B cell (primary cell): ENCODE data around the gene F2R. TPM values are rescaled to one million over a fixed set of nuclear protein-coding genes. Genes with fewer than 3 reads are reported as not detected.
"Not testable (repeated sequence)": the region's sequence is repeated elsewhere in the genome, so short reads cannot be mapped to it uniquely, and the experiment has no call there.

Experiments
- ATAC-seq: fragments of 200-7000 bp; cut with Tn5 transposase; one replicate; pipeline ENCODE4 v1.10.0; 2021; ENCODE audit warnings: low read depth, mild to moderate bottlenecking, moderate number of reproducible peaks, moderate library complexity
- CTCF ChIA-PET: fragments of 350-600 bp; sonication (Branson Sonifier 250); formaldehyde crosslinking; loops from one replicate; lab custom pipeline; 2021; ENCODE audit warnings: antibody characterized with exemption, inconsistent platforms; lab: Charles Lee
- POLR2A ChIA-PET: fragments of 350-600 bp; sonication (Branson Sonifier 250); formaldehyde crosslinking; loops from one replicate; lab custom pipeline; 2021; ENCODE audit warnings: antibody characterized with exemption; lab: Charles Lee
- DNase-seq: peaks from one replicate; pipeline ENCODE4 v3.0.0; 2013
- H2AFZ ChIP-seq: 2 replicates; pipeline ENCODE4 v1.6.1; 2012; ENCODE audit warnings: mild to moderate bottlenecking, low read depth, low read length; ENCODE audit not compliant: insufficient read depth, poor library complexity, severe bottlenecking
- H3K27ac ChIP-seq, 2 donors: 1 replicate in 1 of 2; 2 replicates in 1 of 2; pipeline ENCODE4 v1.5.1; 2012 to 2013; ENCODE audit warnings: low read length in 2 of 2, mild to moderate bottlenecking in 2 of 2, moderate library complexity in 1 of 2
- H3K27me3 ChIP-seq, 4 experiments: fragments of 200-600 bp in 1 of 4; sonication (generic) in 1 of 4; replicated peaks in 1 of 4; 1 replicate in 2 of 4; 2 replicates in 2 of 4; pipeline versions ENCODE4 v1.6.1 to v1.7.0; 2013 to 2016; ENCODE audit warnings: low read length in 3 of 4, mild to moderate bottlenecking in 2 of 4, mixed read lengths in 1 of 4, moderate library complexity in 1 of 4; ENCODE audit not compliant: insufficient read depth in 4 of 4, control insufficient read depth in 3 of 4; ENCODE audit errors: control extremely low read depth in 1 of 4
- H3K36me3 ChIP-seq, 2 experiments: replicated peaks in 1 of 2; 1 replicate in 1 of 2; 2 replicates in 1 of 2; pipeline versions ENCODE4 v1.6.1 to v1.7.1; 2013; ENCODE audit warnings: low read length in 1 of 2; ENCODE audit not compliant: insufficient read depth in 2 of 2, control insufficient read depth in 1 of 2; ENCODE audit errors: control extremely low read depth in 1 of 2, extremely low read depth in 1 of 2
- H3K4me1 ChIP-seq, 2 donors: fragments of 200-600 bp in 1 of 2; sonication (generic) in 1 of 2; 1 replicate in 1 of 2; 2 replicates in 1 of 2; pipeline versions ENCODE4 v1.5.1 to v1.6.1; 2013 to 2017; ENCODE audit warnings: low read length in 2 of 2; ENCODE audit not compliant: control insufficient read depth in 2 of 2, insufficient read depth in 2 of 2
- H3K4me2 ChIP-seq: replicated peaks from 2 replicates; pipeline ENCODE3; 2012; ENCODE audit warnings: mild to moderate bottlenecking, low read depth, low read length; ENCODE audit not compliant: poor library complexity, severe bottlenecking
- H3K4me3 ChIP-seq, 5 experiments: fragments of 200-600 bp in 1 of 5; sonication (generic) in 1 of 5; 1 replicate in 3 of 5; 2 replicates in 2 of 5; pipeline versions ENCODE4 v1.5.1 to v1.7.0; 2011 to 2016; ENCODE audit warnings: low read length in 4 of 5, mild to moderate bottlenecking in 4 of 5, low read depth in 2 of 5, control low read depth in 1 of 5, moderate library complexity in 1 of 5; ENCODE audit not compliant: insufficient read depth in 1 of 5; ENCODE audit errors: control extremely low read depth in 1 of 5, extremely low read depth in 1 of 5
- H3K79me2 ChIP-seq: fragments of 200-600 bp; sonication (generic); one replicate; pipeline ENCODE4 v1.6.0; 2016; ENCODE audit warnings: low read length; ENCODE audit not compliant: control insufficient read depth, insufficient read depth
- H3K9ac ChIP-seq: fragments of 200-600 bp; sonication (generic); 2 replicates; pipeline ENCODE4 v1.6.1; 2017; ENCODE audit warnings: mild to moderate bottlenecking, low read length, moderate library complexity
- H3K9me3 ChIP-seq, 3 donors: one replicate each; pipeline versions ENCODE4 v1.6.1 to v1.7.1; 2013; ENCODE audit warnings: low read length in 2 of 3; ENCODE audit not compliant: control insufficient read depth in 2 of 3, insufficient read depth in 1 of 3; ENCODE audit errors: control extremely low read depth in 1 of 3
- H4K20me1 ChIP-seq: 2 replicates; pipeline ENCODE4 v1.6.0; 2012; ENCODE audit warnings: mild to moderate bottlenecking, low read length; ENCODE audit not compliant: insufficient read depth, control insufficient read depth, poor library complexity, severe bottlenecking
- H3K27ac Mint-ChIP-seq: one replicate; pipeline ENCODE4 v1.8.0; 2021; ENCODE audit warnings: mixed read lengths
- H3K27me3 Mint-ChIP-seq: one replicate; pipeline ENCODE4 v1.8.0; 2021; ENCODE audit warnings: mixed read lengths
- H3K4me1 Mint-ChIP-seq: one replicate; pipeline ENCODE4 v1.8.0; 2021; ENCODE audit warnings: mixed read lengths
- H3K4me3 Mint-ChIP-seq: one replicate; pipeline ENCODE4 v1.8.0; 2021; ENCODE audit warnings: mixed read lengths
- H3K9me3 Mint-ChIP-seq: one replicate; pipeline ENCODE4 v1.8.0; 2022; ENCODE audit warnings: mixed read lengths; ENCODE audit not compliant: insufficient read depth
- EZH2 ChIP-seq: IDR thresholded peaks from 2 replicates; pipeline ENCODE4 v1.6.1; 2012; ENCODE audit warnings: borderline replicate concordance, low read depth, mild to moderate bottlenecking, moderate library complexity, low read length; ENCODE audit not compliant: insufficient read depth, poor library complexity, severe bottlenecking
- WGBS: methylation state at CpG from one replicate; pipeline ENCODE4 v1.1.5; 2013; ENCODE audit warnings: missing lambda C conversion rate; ENCODE audit not compliant: insufficient coverage; 5-methylcytosine and 5-hydroxymethylcytosine counted together
- intact Hi-C: fragments of 100-400 bp; cut with micrococcal nuclease; formaldehyde crosslinking; loops from one replicate; pipeline ENCODE4 v1.10.0; 2022
- polyA plus RNA-seq: library from polyadenylated mRNA; depleted of rRNA; stranded (reverse); fragments of >200 nt; gene quantifications from 2 replicates; pipeline ENCODE4 v1.2.3, GENCODE V29; 2012
- total RNA-seq, 2 donors: library from RNA; stranded (reverse); fragments of 120-200 nt in 1 of 2; gene quantifications; 1 replicate in 1 of 2; 2 replicates in 1 of 2; pipeline versions ENCODE4 v1.2.3 to v1.2.4, GENCODE V29; 2013 to 2022
- TF ChIP-seq, protein P1 (sequence below): fragments of 200-600 bp; IDR thresholded peaks from one replicate; pipeline ENCODE4 v1.8.0; 2022; ENCODE audit warnings: antibody characterized with exemption, mild to moderate bottlenecking

F2R gene
- total and polyA plus RNA-seq, 2 donors (not counting 1 experiment from before 2014, with no cell fraction given) = 0.25 to 1.4 TPM

DNA sequence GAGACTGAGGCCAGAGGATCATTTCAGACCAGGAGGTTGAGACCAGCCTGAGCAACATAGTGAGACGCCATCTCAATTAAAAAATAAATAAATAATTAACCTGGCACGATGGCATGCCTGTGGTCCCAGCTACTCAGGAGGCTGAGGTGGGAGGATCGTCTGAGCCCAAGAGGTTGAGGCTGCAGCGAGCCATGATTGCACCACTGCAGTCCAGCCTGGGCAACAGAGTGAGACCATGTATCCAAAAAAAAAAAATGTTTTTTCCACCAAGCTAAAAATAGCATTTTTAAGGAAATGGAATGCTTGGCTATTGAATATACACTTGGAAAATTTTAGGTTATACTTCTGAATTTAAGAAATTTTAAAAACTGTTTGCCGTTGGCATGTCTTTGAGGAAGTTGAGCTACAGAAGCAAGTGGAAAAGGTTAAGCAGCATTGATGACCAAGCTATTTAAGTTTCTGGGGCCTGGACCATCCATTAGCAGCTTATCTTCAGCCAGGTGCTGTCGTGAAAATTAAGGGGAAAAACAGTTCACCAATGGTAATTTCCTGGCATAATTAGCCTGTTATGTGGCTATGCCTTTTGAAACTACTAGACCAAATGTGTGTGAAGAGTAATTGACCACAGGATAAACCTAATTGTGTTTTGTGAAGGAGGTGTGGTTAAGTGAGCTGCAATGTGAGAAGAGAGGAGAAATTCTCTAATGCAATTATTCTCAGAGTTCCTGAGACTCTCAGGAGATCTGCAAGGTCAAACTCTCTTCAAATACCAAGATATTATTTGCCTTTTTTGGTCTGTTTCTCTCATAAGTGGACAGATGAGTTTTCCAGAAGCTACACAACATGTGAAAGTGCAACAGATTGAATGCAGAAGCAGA, 21.0 kb downstream of the F2R start:
- peaks cover 19% of the 10 kb centered on the region for H3K4me1 Mint-ChIP-seq
- no peaks in the 10 kb centered on the region for H3K9me3 Mint-ChIP-seq
- intact Hi-C loops = no loop called here
- H3K4me2 ChIP-seq = no peak overlapping the region
- H3K9ac ChIP-seq = no peak overlapping the region
- no peaks in the 10 kb centered on the region for H4K20me1 ChIP-seq
- DNase-seq = no peak
- H3K27ac Mint-ChIP-seq = no peak overlapping the region
- H3K27me3 Mint-ChIP-seq = peaks cover 15% of the 10 kb centered on the region
- no peak overlapping the region for H2AFZ ChIP-seq
- no peak overlapping the region for H3K4me3 Mint-ChIP-seq
- H3K9me3 ChIP-seq = no peaks in the 10 kb centered on the region
- CTCF ChIA-PET = interaction anchor here (1.5 kb wide), 1 partner anchor 37 kb away, joined by 4 read pairs; no protein-coding TSS in a partner anchor
- H3K27ac ChIP-seq = no peak overlapping the region
- 76% methylated on average over 5 of the region's 6 CpGs for WGBS
- ATAC-seq = no peak
- H3K4me3 ChIP-seq = no peak overlapping the region
- peaks cover 0 to 2% (median 1%) of the 10 kb centered on the region in 4 experiments for H3K27me3 ChIP-seq
- H3K36me3 ChIP-seq = no peaks in the 10 kb centered on the region
- TF ChIP-seq EZH2 = no peak
- TF ChIP-seq, protein P1, sequence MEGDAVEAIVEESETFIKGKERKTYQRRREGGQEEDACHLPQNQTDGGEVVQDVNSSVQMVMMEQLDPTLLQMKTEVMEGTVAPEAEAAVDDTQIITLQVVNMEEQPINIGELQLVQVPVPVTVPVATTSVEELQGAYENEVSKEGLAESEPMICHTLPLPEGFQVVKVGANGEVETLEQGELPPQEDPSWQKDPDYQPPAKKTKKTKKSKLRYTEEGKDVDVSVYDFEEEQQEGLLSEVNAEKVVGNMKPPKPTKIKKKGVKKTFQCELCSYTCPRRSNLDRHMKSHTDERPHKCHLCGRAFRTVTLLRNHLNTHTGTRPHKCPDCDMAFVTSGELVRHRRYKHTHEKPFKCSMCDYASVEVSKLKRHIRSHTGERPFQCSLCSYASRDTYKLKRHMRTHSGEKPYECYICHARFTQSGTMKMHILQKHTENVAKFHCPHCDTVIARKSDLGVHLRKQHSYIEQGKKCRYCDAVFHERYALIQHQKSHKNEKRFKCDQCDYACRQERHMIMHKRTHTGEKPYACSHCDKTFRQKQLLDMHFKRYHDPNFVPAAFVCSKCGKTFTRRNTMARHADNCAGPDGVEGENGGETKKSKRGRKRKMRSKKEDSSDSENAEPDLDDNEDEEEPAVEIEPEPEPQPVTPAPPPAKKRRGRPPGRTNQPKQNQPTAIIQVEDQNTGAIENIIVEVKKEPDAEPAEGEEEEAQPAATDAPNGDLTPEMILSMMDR = no peak
- peaks cover 0 to 13% of the 10 kb centered on the region in 2 donors for H3K4me1 ChIP-seq
- POLR2A ChIA-PET = no interaction called here
- no peaks in the 10 kb centered on the region for H3K79me2 ChIP-seq

DNA sequence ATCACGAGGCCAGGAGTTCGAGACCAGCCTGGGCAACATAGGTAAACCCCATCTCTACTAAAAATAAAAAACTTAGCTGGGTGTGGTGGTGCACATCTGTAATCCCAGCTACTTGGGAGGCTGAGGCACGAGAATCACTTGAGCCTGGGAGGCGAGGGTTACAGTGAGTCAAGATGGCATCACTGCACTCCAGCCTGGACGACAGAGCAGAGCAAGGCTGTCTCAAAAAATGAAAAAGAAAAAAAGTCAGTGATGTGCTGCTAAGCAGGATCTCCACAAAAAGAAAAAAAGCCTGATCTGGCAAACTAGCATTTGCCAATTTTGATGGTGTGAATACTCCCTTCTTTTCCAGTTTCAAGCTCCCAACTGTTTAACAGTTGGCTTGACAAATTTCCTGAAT, 21.9 kb downstream of the F2R start:
- Mint-ChIP-seq H3K27me3 (peaks cover 10% of the 10 kb centered on the region), H3K4me1 (peaks cover 14% of the 10 kb centered on the region), H3K4me3 (no peak overlapping the region), H3K27ac (no peak overlapping the region), H3K9me3 (no peaks in the 10 kb centered on the region)
- ATAC-seq (no peak), DNase-seq (no peak)
- no peaks in the 10 kb centered on the region for H3K9me3 ChIP-seq
- peaks cover 0 to 13% of the 10 kb centered on the region in 2 donors for H3K4me1 ChIP-seq
- H4K20me1 ChIP-seq = no peaks in the 10 kb centered on the region
- POLR2A ChIA-PET = no interaction called here
- H3K36me3 ChIP-seq = no peaks in the 10 kb centered on the region
- H3K4me3 ChIP-seq = no peak overlapping the region
- no peak for TF ChIP-seq EZH2
- TF ChIP-seq, protein P1 = no peak
- H3K4me2 ChIP-seq = no peak overlapping the region
- H3K27ac ChIP-seq = no peak overlapping the region
- H2AFZ ChIP-seq = no peak overlapping the region
- peaks cover 0 to 2% (median 0%) of the 10 kb centered on the region in 4 experiments for H3K27me3 ChIP-seq
- CTCF ChIA-PET = interaction anchor here (1.5 kb wide), 1 partner anchor 36 kb away, joined by 4 read pairs; no protein-coding TSS in a partner anchor
- H3K9ac ChIP-seq = no peak overlapping the region
- no peaks in the 10 kb centered on the region for H3K79me2 ChIP-seq
- intact Hi-C loops = no loop called here
- 87% methylated on average over 3 of the region's 5 CpGs for WGBS

DNA sequence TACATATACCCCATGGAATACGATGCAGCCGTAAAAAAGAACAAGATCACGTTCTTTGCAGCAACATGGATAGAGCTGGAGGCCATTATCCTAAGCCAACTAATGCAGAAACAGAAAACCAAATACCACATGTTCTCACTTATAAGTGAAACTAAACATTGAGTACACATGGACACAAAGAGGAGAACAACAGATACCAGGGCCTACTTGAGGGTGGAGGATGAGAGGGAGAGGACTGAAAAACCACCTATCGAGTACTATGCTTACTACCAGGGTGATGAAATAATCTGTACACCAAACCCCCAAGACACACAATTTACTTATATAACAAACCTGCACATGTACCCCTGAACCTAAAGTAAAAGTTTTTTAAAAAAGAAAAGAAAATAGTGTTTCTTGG, 25.6 kb downstream of the F2R start:
- H3K9me3 ChIP-seq, POLR2A ChIA-PET, H2AFZ ChIP-seq, DNase-seq, H3K27me3 Mint-ChIP-seq, H3K4me3 ChIP-seq, H3K4me2 ChIP-seq, H3K4me3 Mint-ChIP-seq, CTCF ChIA-PET, H3K36me3 ChIP-seq, H3K79me2 ChIP-seq, H4K20me1 ChIP-seq, H3K9me3 Mint-ChIP-seq, H3K9ac ChIP-seq, H3K27ac ChIP-seq, ATAC-seq, H3K27ac Mint-ChIP-seq, H3K27me3 ChIP-seq, intact Hi-C loops: not testable (repeated sequence)
- peaks cover 0 to 13% of the 10 kb centered on the region in 2 donors for H3K4me1 ChIP-seq
- no CpG with 5 or more reads among the region's 4 CpGs for WGBS
- H3K4me1 Mint-ChIP-seq = peaks cover 11% of the 10 kb centered on the region
